ENCODE results near the gene TFDP1.

The TFDP1 gene

DNA sequence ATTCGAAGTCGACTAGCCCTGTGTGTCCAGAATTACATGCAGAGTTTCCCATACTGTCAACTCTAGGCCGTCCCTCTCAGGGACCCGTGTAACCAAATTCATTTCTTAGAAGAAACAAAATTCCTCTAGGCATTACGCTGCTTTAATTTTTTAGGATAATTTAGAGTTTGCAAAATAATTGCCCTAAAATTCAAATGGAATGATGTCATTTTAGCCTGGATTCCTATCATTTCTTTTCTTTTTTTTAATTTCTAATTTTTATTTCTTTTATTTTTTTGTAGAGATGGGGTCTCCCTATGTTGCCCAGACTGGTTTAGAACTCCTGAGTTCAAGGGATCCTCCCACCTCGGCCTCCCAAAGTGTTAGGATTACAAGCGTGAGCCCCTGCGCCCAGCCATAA is 74.8 kb downstream of the TFDP1 start:
- Histone ChIP-seq H2AFZ (ENCODE audit: low read length) (no peak overlapping the region), H3K9ac (ENCODE audit: low read length) (no peak overlapping the region)

GRCh38 chr13:113660066-113660465 is 75.5 kb downstream of the TFDP1 start:
- H3K27me3 ChIP-seq (ENCODE audit: insufficient read depth, low read length) = peaks cover 9% of the 10 kb centered on the region; the same call in 1 of the 2 replicates
- no peak for TF ChIP-seq CTCF (IDR thresholded peaks at IDR 0.05; ENCODE audit: low read length)
- no peak for TF ChIP-seq EZH2 (IDR thresholded peaks at IDR 0.05; ENCODE audit: borderline replicate concordance, low read length)
- no peaks in the 10 kb centered on the region for H3K4me1 ChIP-seq (ENCODE audit: insufficient read depth, low read length, severe bottlenecking)
- H3K4me2 ChIP-seq (ENCODE audit: low read length) = no peak overlapping the region
- no peaks in the 10 kb centered on the region for H3K36me3 ChIP-seq (ENCODE audit: insufficient read depth, low read length)
- no peak overlapping the region for H2AFZ ChIP-seq (ENCODE audit: low read length)
- no peak overlapping the region for H3K27ac ChIP-seq (ENCODE audit: low read depth, low read length, poor library complexity, severe bottlenecking)
- H4K20me1 ChIP-seq (ENCODE audit: insufficient read depth, low read length) = no peaks in the 10 kb centered on the region
- no peaks in the 10 kb centered on the region for H3F3A ChIP-seq (ENCODE audit: insufficient read depth, low read length)
- no peak overlapping the region for H3K9ac ChIP-seq (ENCODE audit: low read length)
- H3K4me3 ChIP-seq (ENCODE audit: low read depth, low read length, poor library complexity, severe bottlenecking) = no peak overlapping the region
- H3K79me2 ChIP-seq (ENCODE audit: insufficient read depth, low read length) = no peaks in the 10 kb centered on the region
- H3K9me2 ChIP-seq (ENCODE audit: low read depth, low read length) = no peaks in the 10 kb centered on the region
- H3K9me3 ChIP-seq (ENCODE audit: low read length) = peaks cover 15% of the 10 kb centered on the region; the same call in 1 of the 2 replicates

More for the DNA sequence above, 74.8 kb downstream of the TFDP1 start:
- Histone ChIP-seq H3K4me3 (ENCODE audit: low read depth, low read length, poor library complexity, severe bottlenecking) (no peak overlapping the region), H3K79me2 (ENCODE audit: insufficient read depth, low read length) (no peaks in the 10 kb centered on the region), H3K27me3 (ENCODE audit: insufficient read depth, low read length) (peaks cover 9% of the 10 kb centered on the region; the same call in 1 of the 2 replicates), H3F3A (ENCODE audit: insufficient read depth, low read length) (no peaks in the 10 kb centered on the region), H3K4me2 (ENCODE audit: low read length) (no peak overlapping the region), H3K36me3 (ENCODE audit: insufficient read depth, low read length) (no peaks in the 10 kb centered on the region), H3K9me3 (ENCODE audit: low read length) (peaks cover 15% of the 10 kb centered on the region; the same call in 1 of the 2 replicates), H3K27ac (ENCODE audit: low read depth, low read length, poor library complexity, severe bottlenecking) (no peak overlapping the region), H3K9me2 (ENCODE audit: low read depth, low read length) (no peaks in the 10 kb centered on the region), H4K20me1 (ENCODE audit: insufficient read depth, low read length) (no peaks in the 10 kb centered on the region), H3K4me1 (ENCODE audit: insufficient read depth, low read length, severe bottlenecking) (no peaks in the 10 kb centered on the region)
- TF ChIP-seq CTCF (IDR thresholded peaks at IDR 0.05; ENCODE audit: low read length) = no peak
- TF ChIP-seq EZH2 (IDR thresholded peaks at IDR 0.05; ENCODE audit: borderline replicate concordance, low read length) = no peak

DNA sequence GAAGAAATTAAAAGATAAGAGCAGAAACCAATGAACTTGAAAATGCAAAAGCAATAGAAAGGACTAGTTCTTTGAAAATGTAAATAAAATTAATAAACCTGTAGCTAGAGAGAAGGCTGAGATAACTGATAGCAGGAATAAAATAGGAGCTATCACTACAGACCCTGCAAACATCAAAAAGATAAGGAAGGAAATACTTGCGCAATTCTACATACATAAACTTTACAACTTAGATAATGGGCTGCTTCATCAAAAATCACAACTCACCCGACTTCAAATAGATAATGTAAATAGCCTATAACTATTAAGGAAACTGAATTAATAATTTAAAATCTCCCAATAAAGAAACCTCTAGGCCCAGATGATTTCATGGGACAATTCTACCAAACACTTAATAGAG is 77.0 kb downstream of the TFDP1 start:
- no peak overlapping the region for H3K4me3 ChIP-seq (ENCODE audit: low read depth, low read length, poor library complexity, severe bottlenecking)
- TF ChIP-seq EZH2 (IDR thresholded peaks at IDR 0.05; ENCODE audit: borderline replicate concordance, low read length) (no peak), CTCF (IDR thresholded peaks at IDR 0.05; ENCODE audit: low read length) (no peak)
- H3K9me2 ChIP-seq (ENCODE audit: low read depth, low read length) = no peaks in the 10 kb centered on the region

More for the DNA sequence above, 77.0 kb downstream of the TFDP1 start:
- peaks cover 15% of the 10 kb centered on the region; the same call in 1 of the 2 replicates for H3K9me3 ChIP-seq (ENCODE audit: low read length)
- no peak overlapping the region for H3K4me2 ChIP-seq (ENCODE audit: low read length)
- H3K27ac ChIP-seq (ENCODE audit: low read depth, low read length, poor library complexity, severe bottlenecking) = no peak overlapping the region
- H2AFZ ChIP-seq (ENCODE audit: low read length) = no peak overlapping the region
- H4K20me1 ChIP-seq (ENCODE audit: insufficient read depth, low read length) = no peaks in the 10 kb centered on the region
- no peak overlapping the region for H3K9ac ChIP-seq (ENCODE audit: low read length)
- no peaks in the 10 kb centered on the region for H3K79me2 ChIP-seq (ENCODE audit: insufficient read depth, low read length)
- H3K36me3 ChIP-seq (ENCODE audit: insufficient read depth, low read length) = no peaks in the 10 kb centered on the region
- peaks cover 3% of the 10 kb centered on the region; the same call in 1 of the 2 replicates for H3K27me3 ChIP-seq (ENCODE audit: insufficient read depth, low read length)
- no peaks in the 10 kb centered on the region for H3K4me1 ChIP-seq (ENCODE audit: insufficient read depth, low read length, severe bottlenecking)
- H3F3A ChIP-seq (ENCODE audit: insufficient read depth, low read length) = no peaks in the 10 kb centered on the region
